Caco-2 (cell line): ENCODE data around the gene GRIK4. TPM values are rescaled to one million over a fixed set of nuclear protein-coding genes. Genes with fewer than 3 reads are reported as not detected.

Experiments used
- BruUV-seq: library from RNA; stranded (reverse); fragments of 400-500 nt; replicated peaks from 2 replicates; lab custom pipeline; 2021; lab: Mats Ljungman, UMichigan
- CTCF ChIA-PET: fragments of 300-600 bp; sonication (Branson Sonifier 250); formaldehyde crosslinking; loops from one replicate; lab custom pipeline; 2022; ENCODE audit warnings: antibody characterized with exemption; lab: Charles Lee
- POLR2A ChIA-PET: fragments of 300-600 bp; sonication (Branson Sonifier 250); formaldehyde crosslinking; loops from one replicate; lab custom pipeline; 2022; ENCODE audit warnings: antibody characterized with exemption; lab: Charles Lee
- DNase-seq, 2 experiments: peaks; one replicate each; pipeline versions ENCODE4 v3.0.0 to v3.0.0-alpha.2; 2020 to 2022
- H3K27me3 ChIP-seq: replicated peaks from 2 replicates; pipeline ENCODE4 v1.6.0; 2011; ENCODE audit warnings: low read length; ENCODE audit not compliant: control insufficient read depth, insufficient read depth
- H3K36me3 ChIP-seq: 2 replicates; pipeline ENCODE4 v1.5.1; 2011; ENCODE audit warnings: low read length; ENCODE audit not compliant: control insufficient read depth, insufficient read depth
- H3K4me1 ChIP-seq: fragments of 250-450 bp; sonication (Bioruptor Pico); 2 replicates; pipeline ENCODE4 v1.5.1; 2020; ENCODE audit warnings: mild to moderate bottlenecking
- H3K4me3 ChIP-seq: 2 replicates; pipeline ENCODE4 v1.5.1; 2011; ENCODE audit warnings: low read depth, mild to moderate bottlenecking, control low read depth, low read length
- H3K9me3 ChIP-seq: fragments of 250-450 bp; sonication (Bioruptor Pico); 2 replicates; pipeline ENCODE4 v1.5.1; 2020; ENCODE audit warnings: mild to moderate bottlenecking, moderate library complexity
- H3K27ac Mint-ChIP-seq: one replicate; pipeline ENCODE4 v1.8.0; 2022; ENCODE audit warnings: mixed read lengths; ENCODE audit not compliant: unreplicated experiment
- H3K27me3 Mint-ChIP-seq: one replicate; pipeline ENCODE4 v1.8.0; 2022; ENCODE audit warnings: mixed read lengths; ENCODE audit not compliant: insufficient read depth, unreplicated experiment
- H3K36me3 Mint-ChIP-seq: one replicate; pipeline ENCODE4 v1.8.0; 2022; ENCODE audit warnings: mild to moderate bottlenecking, mixed read lengths; ENCODE audit not compliant: insufficient read depth, unreplicated experiment
- H3K4me1 Mint-ChIP-seq: one replicate; pipeline ENCODE4 v1.8.0; 2022; ENCODE audit warnings: low read depth, mixed read lengths; ENCODE audit not compliant: unreplicated experiment
- H3K4me3 Mint-ChIP-seq: one replicate; pipeline ENCODE4 v1.8.0; 2022; ENCODE audit warnings: mild to moderate bottlenecking, moderate library complexity, mixed read lengths; ENCODE audit not compliant: unreplicated experiment
- H3K9me3 Mint-ChIP-seq: one replicate; pipeline ENCODE4 v1.8.0; 2022; ENCODE audit warnings: mixed read lengths; ENCODE audit not compliant: unreplicated experiment
- intact Hi-C: fragments of 100-400 bp; cut with micrococcal nuclease; formaldehyde crosslinking; loops from one replicate; pipeline ENCODE4 v1.10.0; 2022; ENCODE audit not compliant: unreplicated experiment
- total RNA-seq: library from RNA; stranded (reverse); gene quantifications from 2 replicates; pipeline ENCODE4 v1.2.3, GENCODE V29; 2022
- TF ChIP-seq, protein P1 (sequence below), 2 experiments: fragments of 200-600 bp in 1 of 2; IDR thresholded peaks; 1 replicate in 1 of 2; 2 replicates in 1 of 2; pipeline versions ENCODE4 v1.5.1 to v1.8.0; 2011 to 2022; ENCODE audit warnings: antibody characterized with exemption in 1 of 2, control low read depth in 1 of 2, inconsistent platforms in 1 of 2, low read depth in 1 of 2, low read length in 1 of 2, mild to moderate bottlenecking in 1 of 2, moderate library complexity in 1 of 2; ENCODE audit not compliant: insufficient read depth in 1 of 2, severe bottlenecking in 1 of 2, unreplicated experiment in 1 of 2

The GRIK4 gene
- total RNA-seq, 1 experiment from 2014 or later: 2.0 TPM

DNA sequence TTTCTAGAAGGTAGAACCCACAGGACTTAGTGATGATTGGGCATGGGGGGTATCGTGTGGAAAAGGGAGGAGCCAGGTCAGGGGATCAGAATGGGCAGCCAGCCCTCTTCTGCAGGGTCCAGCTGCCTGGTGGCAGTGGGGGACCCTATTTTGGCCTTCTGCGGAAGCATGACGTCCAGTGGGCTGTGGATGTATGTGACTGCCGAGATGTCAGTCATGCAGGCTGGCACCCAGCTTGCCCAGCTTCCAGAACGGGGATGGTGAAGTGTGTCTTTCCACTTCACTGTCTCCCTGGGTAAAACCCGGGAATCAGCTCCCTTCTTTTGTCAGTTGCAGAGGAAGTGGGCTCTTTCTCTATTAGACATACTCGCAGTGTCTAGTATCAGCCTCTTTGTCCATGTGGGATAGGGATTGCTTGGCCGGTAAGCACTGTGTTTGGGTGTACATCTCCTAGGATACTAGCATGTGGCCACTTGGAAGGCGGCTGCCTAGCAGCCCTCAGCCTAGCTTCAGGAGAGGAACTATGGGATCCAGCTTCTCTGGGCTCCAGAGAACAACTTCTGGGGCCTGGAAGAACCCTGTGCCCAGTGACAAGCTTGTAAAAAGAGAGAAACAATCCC, 51.4 kb downstream of the GRIK4 start:
- Histone ChIP-seq H3K9me3 (no peaks in the 10 kb centered on the region), H3K27me3 (no peaks in the 10 kb centered on the region), H3K4me3 (no peak overlapping the region), H3K36me3 (no peaks in the 10 kb centered on the region), H3K4me1 (peaks cover 7% of the 10 kb centered on the region)
- intact Hi-C loops: no loop called here
- CTCF ChIA-PET: interaction anchor here (0.6 to 1.0 kb wide), 3 partner anchors 122 to 390 kb away, joined by 3 to 5 read pairs (median 3); no protein-coding TSS in a partner anchor
- no TSS peak for BruUV-seq
- POLR2A ChIA-PET: no interaction called here
- Mint-ChIP-seq H3K27ac (no peak overlapping the region), H3K36me3 (no peaks in the 10 kb centered on the region), H3K27me3 (no peaks in the 10 kb centered on the region), H3K4me1 (peaks cover 17% of the 10 kb centered on the region), H3K9me3 (no peaks in the 10 kb centered on the region), H3K4me3 (no peak overlapping the region)
- TF ChIP-seq, protein P1, sequence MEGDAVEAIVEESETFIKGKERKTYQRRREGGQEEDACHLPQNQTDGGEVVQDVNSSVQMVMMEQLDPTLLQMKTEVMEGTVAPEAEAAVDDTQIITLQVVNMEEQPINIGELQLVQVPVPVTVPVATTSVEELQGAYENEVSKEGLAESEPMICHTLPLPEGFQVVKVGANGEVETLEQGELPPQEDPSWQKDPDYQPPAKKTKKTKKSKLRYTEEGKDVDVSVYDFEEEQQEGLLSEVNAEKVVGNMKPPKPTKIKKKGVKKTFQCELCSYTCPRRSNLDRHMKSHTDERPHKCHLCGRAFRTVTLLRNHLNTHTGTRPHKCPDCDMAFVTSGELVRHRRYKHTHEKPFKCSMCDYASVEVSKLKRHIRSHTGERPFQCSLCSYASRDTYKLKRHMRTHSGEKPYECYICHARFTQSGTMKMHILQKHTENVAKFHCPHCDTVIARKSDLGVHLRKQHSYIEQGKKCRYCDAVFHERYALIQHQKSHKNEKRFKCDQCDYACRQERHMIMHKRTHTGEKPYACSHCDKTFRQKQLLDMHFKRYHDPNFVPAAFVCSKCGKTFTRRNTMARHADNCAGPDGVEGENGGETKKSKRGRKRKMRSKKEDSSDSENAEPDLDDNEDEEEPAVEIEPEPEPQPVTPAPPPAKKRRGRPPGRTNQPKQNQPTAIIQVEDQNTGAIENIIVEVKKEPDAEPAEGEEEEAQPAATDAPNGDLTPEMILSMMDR (IDR thresholded peaks at IDR 0.05; ENCODE audit: insufficient read depth in 1 of 2, low read depth in 1 of 2, low read length in 1 of 2, severe bottlenecking in 1 of 2, unreplicated experiment in 1 of 2): no peak
- peak in 1 of 2 experiments; percentile 27 for DNase-seq

GRCh38 chr11:120563703-120564572, 52.4 kb downstream of the GRIK4 start:
- no TSS peak for BruUV-seq
- DNase-seq: peak; percentile 40 to 50
- peaks cover 7% of the 10 kb centered on the region for H3K4me1 ChIP-seq
- H3K4me3 Mint-ChIP-seq: peak overlapping the region; percentile 25
- TF ChIP-seq, protein P1 (IDR thresholded peaks at IDR 0.05; ENCODE audit: insufficient read depth in 1 of 2, low read depth in 1 of 2, low read length in 1 of 2, severe bottlenecking in 1 of 2, unreplicated experiment in 1 of 2): no peak
- H3K9me3 ChIP-seq: no peaks in the 10 kb centered on the region
- H3K4me1 Mint-ChIP-seq: peaks cover 17% of the 10 kb centered on the region
- no peaks in the 10 kb centered on the region for H3K36me3 ChIP-seq
- H3K27me3 ChIP-seq: no peaks in the 10 kb centered on the region
- no peaks in the 10 kb centered on the region for H3K36me3 Mint-ChIP-seq
- H3K4me3 ChIP-seq: peak overlapping the region; percentile 27
- no peak overlapping the region for H3K27ac Mint-ChIP-seq
- POLR2A ChIA-PET: no interaction called here
- intact Hi-C loops: no loop called here
- CTCF ChIA-PET: interaction anchor here (0.6 to 0.8 kb wide), 4 partner anchors 85 to 389 kb away, joined by 3 to 5 read pairs (median 4); no protein-coding TSS in a partner anchor
- no peaks in the 10 kb centered on the region for H3K27me3 Mint-ChIP-seq
- no peaks in the 10 kb centered on the region for H3K9me3 Mint-ChIP-seq

DNA sequence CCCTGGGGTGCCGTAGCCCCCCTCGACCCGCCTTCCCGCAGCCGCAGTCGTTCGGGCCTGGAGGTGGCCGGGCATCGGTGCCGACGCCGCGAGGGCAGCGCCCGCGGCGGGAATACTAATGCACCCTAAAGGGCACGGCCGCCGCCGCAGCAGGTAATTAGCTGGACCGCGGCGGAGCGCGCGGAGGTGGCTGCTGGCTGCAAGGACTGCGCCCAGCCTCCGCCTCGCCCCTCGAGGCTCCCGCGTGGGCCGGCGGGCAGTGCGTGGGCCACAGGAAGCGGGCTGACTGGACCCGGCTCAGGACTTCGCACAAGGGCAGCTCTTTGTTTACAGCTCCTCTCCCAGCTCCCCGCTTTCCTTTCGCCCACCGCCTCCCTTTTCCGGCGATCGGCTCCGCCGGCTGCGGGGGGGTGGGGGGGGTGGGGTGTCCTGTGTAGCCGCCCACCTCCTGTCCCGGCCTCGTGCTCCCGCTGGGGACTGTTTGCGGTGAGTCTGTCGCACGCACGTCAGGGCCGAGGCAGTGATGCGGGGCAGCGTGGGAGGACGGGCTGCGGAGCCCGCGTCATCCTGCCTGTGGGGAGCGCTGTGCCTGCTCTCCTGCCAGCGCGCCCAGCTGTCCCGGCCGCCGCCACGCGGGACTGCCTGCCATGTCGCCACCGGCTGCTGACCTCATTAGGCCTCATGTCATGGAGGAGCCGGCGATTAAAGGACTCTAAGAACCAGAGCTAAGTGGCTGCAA, 53.2 kb downstream of the GRIK4 start:
- CTCF ChIA-PET: interaction anchor here (0.6 kb wide), 1 partner anchor 84 kb away, joined by 3 read pairs; no protein-coding TSS in a partner anchor
- Mint-ChIP-seq H3K36me3 (no peaks in the 10 kb centered on the region), H3K27ac (no peak overlapping the region), H3K9me3 (no peaks in the 10 kb centered on the region), H3K27me3 (no peaks in the 10 kb centered on the region), H3K4me1 (peaks cover 17% of the 10 kb centered on the region), H3K4me3 (no peak overlapping the region)
- no peaks in the 10 kb centered on the region for H3K9me3 ChIP-seq
- POLR2A ChIA-PET: no interaction called here
- BruUV-seq: no TSS peak
- H3K4me1 ChIP-seq: peaks cover 7% of the 10 kb centered on the region
- H3K27me3 ChIP-seq: no peaks in the 10 kb centered on the region
- intact Hi-C loops: no loop called here
- TF ChIP-seq, protein P1 (IDR thresholded peaks at IDR 0.05; ENCODE audit: insufficient read depth in 1 of 2, low read depth in 1 of 2, low read length in 1 of 2, severe bottlenecking in 1 of 2, unreplicated experiment in 1 of 2): no peak
- H3K4me3 ChIP-seq: peak overlapping the region; percentile 27
- peak in 1 of 2 experiments; percentile 25 for DNase-seq
- no peaks in the 10 kb centered on the region for H3K36me3 ChIP-seq
